Progenitor cell of endocrine pancreas (in vitro differentiated cells): ENCODE measurements around the gene MED12L. TPM values are rescaled to one million over a fixed set of nuclear protein-coding genes. Genes with fewer than 3 reads are reported as not detected.

Source experiments
- DNase-seq: peaks from one replicate; pipeline ENCODE4 v3.0.0; 2021; ENCODE audit warnings: low spot score; ENCODE audit not compliant: unreplicated experiment
- H3K27ac Mint-ChIP-seq: 2 replicates; pipeline ENCODE4 v1.8.0; 2021; ENCODE audit warnings: mild to moderate bottlenecking, moderate library complexity, mixed read lengths
- H3K27me3 Mint-ChIP-seq: 2 replicates; pipeline ENCODE4 v1.8.0; 2021; ENCODE audit warnings: mixed read lengths
- H3K36me3 Mint-ChIP-seq: 2 replicates; pipeline ENCODE4 v1.8.0; 2022; ENCODE audit warnings: mixed read lengths; ENCODE audit not compliant: insufficient read depth
- H3K4me1 Mint-ChIP-seq: 2 replicates; pipeline ENCODE4 v1.8.0; 2021; ENCODE audit warnings: low read depth, mixed read lengths
- H3K4me3 Mint-ChIP-seq: 2 replicates; pipeline ENCODE4 v1.8.0; 2021; ENCODE audit warnings: low read depth, mild to moderate bottlenecking, moderate library complexity, mixed read lengths
- H3K9me3 Mint-ChIP-seq: 2 replicates; pipeline ENCODE4 v1.8.0; 2021; ENCODE audit warnings: low read depth, mixed read lengths
- CTCF ChIP-seq: fragments of 200-600 bp; sonication (generic); IDR thresholded peaks from one replicate; pipeline ENCODE4 v1.5.0; 2021; ENCODE audit warnings: antibody characterized with exemption, mild to moderate bottlenecking; ENCODE audit not compliant: unreplicated experiment
- total RNA-seq: library from RNA; stranded (reverse); gene quantifications from 2 replicates; pipeline ENCODE4 v1.2.1, GENCODE V29; 2021

MED12L gene
- total RNA-seq, 1 donor from 2014 or later: 8.9 TPM

- H3K9me3 Mint-ChIP-seq: no peaks in the 10 kb centered on the region
- no peaks in the 10 kb centered on the region for H3K36me3 Mint-ChIP-seq
- H3K27me3 Mint-ChIP-seq: no peaks in the 10 kb centered on the region
- no peak overlapping the region for H3K27ac Mint-ChIP-seq
- DNase-seq: no peak
- peaks cover 6% of the 10 kb centered on the region for H3K4me1 Mint-ChIP-seq
- no peak for TF ChIP-seq CTCF
- H3K4me3 Mint-ChIP-seq: no peak overlapping the region
These were observed 297.2 kb downstream of the MED12L start for GRCh38 chr3:151382671-151383070.

DNA sequence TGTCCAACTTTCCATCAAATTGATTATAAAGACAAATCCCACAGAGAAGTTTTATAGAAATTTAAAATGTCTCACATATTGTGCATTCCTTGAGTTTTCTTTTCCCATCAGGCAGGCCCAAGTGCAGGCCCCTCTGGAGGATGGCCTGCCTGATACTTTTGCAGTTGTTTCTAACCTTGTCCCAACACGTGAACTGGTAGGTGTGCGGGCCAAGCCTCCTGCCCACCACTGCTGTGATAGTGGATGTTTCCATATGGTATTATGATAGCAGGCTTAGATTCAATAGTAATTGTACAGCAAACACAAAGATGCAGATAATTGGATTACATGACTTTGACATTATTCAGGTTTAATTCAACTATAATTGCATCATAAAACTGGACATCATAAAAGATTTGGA, 297.6 kb downstream of the MED12L start:
- no peaks in the 10 kb centered on the region for H3K27me3 Mint-ChIP-seq
- H3K27ac Mint-ChIP-seq: no peak overlapping the region
- H3K9me3 Mint-ChIP-seq: no peaks in the 10 kb centered on the region
- no peak for TF ChIP-seq CTCF
- H3K36me3 Mint-ChIP-seq: no peaks in the 10 kb centered on the region
- H3K4me1 Mint-ChIP-seq: peaks cover 6% of the 10 kb centered on the region
- H3K4me3 Mint-ChIP-seq: no peak overlapping the region
- DNase-seq: no peak

DNA sequence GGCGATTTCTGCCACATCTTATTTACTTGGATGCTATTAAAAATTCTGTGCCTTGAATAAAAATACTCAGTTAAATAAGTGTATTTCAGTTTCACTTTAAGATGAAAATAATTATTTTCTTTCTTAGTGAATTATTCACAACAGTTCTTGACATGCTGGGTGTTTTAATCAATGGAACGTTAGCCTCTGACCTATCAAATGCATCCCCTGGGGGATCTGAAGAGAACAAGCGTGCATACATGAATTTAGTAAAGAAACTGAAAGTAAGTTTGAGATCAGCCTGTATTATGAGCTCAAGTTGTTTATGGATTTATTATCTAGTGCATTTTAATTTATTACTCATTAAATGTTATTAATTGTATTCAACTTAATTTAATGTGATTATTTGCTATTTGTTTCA, 298.5 kb downstream of the MED12L start:
- Mint-ChIP-seq H3K27ac (no peak overlapping the region), H3K4me3 (no peak overlapping the region), H3K27me3 (no peaks in the 10 kb centered on the region), H3K9me3 (no peaks in the 10 kb centered on the region), H3K36me3 (no peaks in the 10 kb centered on the region), H3K4me1 (peaks cover 6% of the 10 kb centered on the region)
- DNase-seq: no peak
- TF ChIP-seq CTCF: no peak

DNA sequence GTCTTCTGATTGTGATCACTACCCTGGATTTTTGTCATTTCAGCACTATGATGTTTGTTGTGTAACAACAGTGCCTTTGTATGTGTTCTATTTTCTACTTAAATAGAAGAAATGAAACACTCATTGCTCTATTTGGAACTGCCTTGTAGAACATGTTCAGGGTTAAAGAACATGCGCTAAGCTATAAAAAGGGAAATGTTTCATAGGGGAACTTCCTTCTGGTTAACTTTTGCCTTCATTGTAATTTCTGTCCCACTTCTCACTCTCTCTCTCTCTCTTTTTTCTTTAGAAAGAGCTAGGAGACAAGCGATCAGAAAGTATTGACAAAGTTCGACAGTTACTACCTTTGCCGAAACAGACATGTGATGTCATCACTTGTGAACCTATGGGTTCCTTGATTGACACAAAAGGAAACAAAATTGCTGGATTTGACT, 299.3 kb downstream of the MED12L start, which contains the start of gene P2RY12:
Gene P2RY12, minus strand, starts transcription at position 13 of the 434 bp plus-strand sequence. CDS start 45,908 bp downstream, outside the sequence.
- no peak within 1 kb of the TSS for H3K4me3 Mint-ChIP-seq

DNA sequence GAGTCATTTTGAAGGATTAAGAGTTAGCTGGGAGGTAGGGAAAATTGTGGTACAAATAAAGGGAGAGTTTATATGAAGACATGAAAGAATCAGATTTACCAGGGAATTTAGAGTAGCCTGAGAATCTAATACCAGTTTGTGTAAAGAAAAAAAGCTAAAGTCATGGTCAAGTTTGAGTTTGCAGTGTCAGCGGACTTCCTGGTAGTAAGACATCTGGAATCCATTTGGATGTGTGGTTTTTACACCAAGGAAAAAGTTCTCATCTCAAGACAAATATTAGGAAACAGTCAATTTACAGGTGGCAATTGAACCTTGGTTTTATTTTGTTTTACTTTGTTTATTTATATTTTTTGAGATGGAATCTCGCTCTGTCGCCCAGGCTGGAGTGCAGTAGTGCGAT, 300.6 kb downstream of the MED12L start:
- Mint-ChIP-seq H3K27me3 (no peaks in the 10 kb centered on the region), H3K27ac (no peak overlapping the region), H3K9me3 (no peaks in the 10 kb centered on the region), H3K4me3 (no peak overlapping the region), H3K4me1 (peaks cover 6% of the 10 kb centered on the region), H3K36me3 (no peaks in the 10 kb centered on the region)
- no peak for TF ChIP-seq CTCF
- DNase-seq: no peak

More for the DNA sequence above, 299.3 kb downstream of the MED12L start, which contains the start of gene P2RY12:
- Mint-ChIP-seq H3K27me3 (no peaks in the 10 kb centered on the region), H3K36me3 (no peaks in the 10 kb centered on the region), H3K4me1 (peaks cover 6% of the 10 kb centered on the region), H3K9me3 (no peaks in the 10 kb centered on the region), H3K27ac (no peak within 1 kb of the TSS)
- TF ChIP-seq CTCF: no peak
- DNase-seq: no peak
